HG02970 (cell line): ENCODE measurements around the gene LYRM4.
"Not testable (repeated sequence)": the region's sequence is repeated elsewhere in the genome, so short reads cannot be mapped to it uniquely, and the experiment has no call there.

ENCODE experiments used
- ATAC-seq: cut with Tn5 transposase; IDR thresholded peaks from one replicate; pipeline ENCODE4 v1.9.1; 2021; ENCODE audit warnings: mild to moderate bottlenecking, moderate library complexity, moderate number of reproducible peaks; ENCODE audit not compliant: unreplicated experiment, low FRiP score

LYRM4 gene

DNA sequence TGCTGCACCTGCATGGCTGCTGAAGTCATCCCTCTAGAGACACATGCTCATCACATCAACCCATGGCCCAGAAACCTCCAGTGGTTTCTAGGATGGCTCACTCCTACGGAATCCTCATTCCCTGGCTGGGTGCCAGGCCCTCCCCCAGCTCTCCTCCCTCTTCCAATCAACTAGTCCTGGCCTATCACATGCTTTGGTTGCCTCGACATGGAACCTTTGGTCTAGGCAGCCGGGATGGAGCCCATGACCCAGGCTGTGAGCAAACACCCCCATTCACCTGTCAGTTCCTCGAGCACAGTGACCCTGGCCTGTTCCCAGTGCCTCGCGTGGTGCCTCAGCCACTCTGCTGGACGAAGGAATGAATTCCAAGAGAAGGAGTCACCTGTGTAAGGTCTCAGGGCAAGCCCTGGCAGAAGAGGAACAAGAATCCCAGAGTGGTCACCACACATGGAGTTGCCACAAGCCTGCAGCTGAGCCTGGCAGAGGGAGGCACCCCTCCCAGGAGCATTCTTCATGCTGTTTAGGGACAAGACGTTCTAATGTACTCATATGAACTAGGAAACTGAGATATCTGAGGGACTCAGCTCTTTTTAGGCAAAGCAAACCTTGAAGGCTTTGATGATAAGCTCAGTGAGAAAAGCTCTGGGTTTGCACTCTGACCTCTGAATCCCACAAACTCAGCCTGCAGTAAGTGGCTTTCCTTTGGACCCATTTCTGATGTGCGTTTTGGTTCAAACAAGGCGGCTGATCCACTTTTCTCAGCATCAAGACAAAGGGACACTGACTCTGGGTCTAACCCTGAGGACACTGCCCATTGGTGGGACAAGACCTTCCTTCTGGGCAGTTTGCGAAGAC lies 135.4 kb downstream of the LYRM4 start:
- no peak for ATAC-seq

DNA sequence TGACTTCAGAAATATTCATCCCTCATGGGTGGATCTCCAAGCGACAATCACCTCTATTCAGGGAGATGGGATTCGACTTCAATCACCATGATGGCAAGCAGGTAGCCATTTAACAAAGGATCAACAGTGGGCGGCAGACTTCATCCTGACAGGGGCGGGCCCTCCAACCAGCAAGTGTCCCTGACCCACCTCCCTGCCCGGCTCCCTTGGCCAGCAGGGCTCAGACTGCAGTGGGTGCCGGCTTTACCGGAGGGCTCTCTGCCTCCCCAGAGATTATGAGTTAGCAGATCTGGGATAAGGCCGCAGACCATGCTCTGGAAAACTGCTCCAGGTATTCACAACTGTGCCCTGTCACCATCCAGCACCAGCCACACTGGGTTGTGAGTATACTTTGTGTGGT lies 136.2 kb downstream of the LYRM4 start:
- no peak for ATAC-seq

DNA sequence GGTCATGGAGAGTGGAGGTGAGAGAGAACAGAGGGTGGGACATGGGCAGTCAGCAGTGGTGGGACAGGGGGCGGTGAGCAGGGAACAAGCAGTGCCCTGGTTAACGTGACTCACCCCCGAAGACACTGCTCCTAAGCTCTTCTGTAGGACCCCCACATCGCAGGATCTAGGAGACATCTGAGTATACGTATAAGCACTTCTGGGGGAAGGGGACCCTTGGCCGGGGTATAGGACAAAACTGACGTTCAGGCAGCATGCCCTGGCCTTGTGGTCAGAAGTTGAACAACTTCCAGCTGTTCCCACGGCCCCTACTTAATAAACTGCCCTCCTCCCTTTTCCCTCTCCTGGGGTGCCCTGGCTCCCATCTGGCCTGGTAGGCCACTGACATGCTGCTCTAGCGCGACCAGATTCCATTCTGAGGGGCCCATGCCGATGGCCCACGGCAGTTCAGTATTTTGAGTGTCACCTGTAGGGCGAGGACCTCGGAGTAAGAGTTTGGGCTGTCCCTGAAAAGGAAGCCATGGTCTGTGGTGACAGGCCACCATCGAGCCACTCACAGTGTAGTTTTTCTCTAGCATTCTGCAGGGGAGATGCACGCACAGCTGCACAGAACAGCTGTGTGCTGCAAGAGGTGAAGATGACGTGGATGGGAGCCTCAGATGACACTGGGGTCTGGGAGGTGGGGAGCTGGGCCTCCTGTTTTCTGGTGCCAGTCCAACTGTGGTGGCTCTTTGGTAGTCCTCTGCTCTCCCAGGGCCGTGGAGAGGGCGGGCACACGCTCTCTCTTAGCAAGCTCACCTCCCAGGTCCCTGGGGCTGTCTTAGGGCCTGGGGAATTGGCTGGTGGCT lies 137.2 kb downstream of the LYRM4 start:
- ATAC-seq, result no peak

DNA sequence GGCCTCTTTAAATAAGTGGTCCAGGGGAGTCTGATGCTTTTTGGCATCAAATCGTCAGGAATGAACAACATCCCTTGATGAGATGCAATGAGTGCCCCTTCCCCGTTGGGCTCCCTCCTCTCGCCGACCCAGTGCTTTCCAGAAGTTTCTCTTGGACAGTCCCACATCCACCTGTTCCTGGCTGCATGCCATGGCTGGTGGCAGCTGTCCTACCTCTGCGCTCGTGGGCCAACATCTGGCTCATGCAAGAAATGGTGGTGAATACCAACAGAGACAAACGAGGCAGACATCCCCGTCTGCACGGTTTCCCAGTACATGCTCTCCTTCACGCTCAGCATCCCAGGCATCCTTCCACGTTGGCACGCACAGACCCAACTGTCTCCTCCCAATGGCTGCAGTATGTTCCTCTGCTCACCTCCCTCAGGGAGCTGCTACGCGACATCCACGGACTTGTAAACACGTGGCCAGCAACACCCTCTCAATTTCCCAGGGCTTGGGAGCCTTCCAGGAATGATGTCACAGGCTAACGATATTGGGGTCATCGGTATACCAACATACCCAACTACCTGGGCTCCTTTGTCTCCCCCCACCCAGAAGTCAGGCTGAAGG lies 138.1 kb downstream of the LYRM4 start:
- no peak for ATAC-seq

DNA sequence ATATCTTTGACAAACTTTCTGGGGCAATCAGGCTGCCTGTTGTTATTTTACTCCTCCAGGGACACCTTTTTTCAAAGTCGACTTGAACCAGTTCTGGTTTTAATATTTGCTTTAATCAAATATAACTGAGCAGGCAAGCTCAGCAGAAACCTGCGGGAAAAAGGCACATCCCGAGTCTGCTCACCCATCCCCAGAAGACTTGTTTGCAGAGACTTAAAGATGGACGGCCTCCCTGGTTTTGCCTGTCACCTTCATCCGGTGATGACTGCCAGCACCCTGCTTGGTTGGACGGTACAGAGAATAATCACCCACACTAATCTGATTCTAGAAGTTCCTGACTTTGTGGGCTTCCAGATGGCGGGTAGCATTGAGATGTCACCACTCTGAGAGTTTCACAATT lies 138.8 kb downstream of the LYRM4 start:
- no peak for ATAC-seq

DNA sequence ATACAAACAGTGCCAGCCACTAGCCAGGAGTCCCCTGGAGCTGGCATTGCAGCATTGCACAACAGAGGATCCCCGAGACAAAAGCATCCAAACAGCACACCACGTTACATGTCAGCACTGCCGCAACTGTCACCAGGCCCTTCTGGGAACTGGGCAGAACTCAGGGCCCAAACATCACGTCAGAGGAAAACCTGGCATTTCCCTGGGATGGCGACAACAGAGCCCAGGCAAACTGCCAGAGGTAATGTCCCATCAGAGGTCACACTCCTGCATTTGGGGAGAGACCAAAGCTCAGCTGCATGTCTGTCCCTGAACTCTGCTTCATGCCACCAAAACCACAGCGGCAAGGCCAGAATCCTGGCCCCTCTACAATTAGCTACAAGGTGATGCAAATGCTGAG lies 139.3 kb downstream of the LYRM4 start:
- ATAC-seq, result no peak

DNA sequence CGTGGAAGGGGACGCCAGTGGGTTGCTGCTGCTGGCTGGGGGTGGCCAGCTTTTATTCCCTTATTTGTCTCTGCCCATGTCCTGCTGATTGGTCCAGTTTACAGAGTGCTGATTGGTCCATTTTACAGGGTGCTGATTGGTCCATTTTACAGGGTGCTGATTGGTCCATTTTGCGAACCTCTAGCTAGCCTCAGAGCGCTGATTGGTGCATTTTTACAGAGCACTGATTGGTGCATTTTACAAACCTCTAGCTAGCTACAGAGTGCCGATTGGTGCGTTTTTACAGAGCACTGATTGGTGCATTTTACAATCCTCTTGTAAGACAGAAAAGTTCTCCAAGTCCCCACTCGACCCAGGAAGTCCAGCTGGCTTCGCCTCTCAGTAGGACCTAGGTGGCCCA lies 140.2 kb downstream of the LYRM4 start:
- not testable (repeated sequence) for ATAC-seq

DNA sequence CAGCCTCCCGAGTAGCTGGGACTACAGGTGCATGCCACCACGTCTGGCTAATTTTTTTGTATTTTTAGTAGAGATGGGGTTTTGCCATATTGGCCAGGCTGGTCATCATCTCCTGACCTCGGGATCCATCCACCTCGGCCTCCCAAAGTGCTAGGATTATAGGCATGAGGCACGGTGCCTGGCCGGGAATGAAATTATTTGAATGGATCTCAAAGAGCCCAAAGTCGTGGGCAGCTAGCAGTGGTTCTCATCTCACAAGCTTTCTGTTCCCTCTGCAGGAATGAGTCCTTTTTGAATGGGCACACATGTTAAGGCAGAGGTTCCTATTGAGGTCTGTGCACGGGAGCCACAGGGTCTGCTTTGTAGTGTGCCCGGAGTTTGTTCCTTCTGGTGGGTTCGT lies 140.7 kb downstream of the LYRM4 start:
- no peak for ATAC-seq

DNA sequence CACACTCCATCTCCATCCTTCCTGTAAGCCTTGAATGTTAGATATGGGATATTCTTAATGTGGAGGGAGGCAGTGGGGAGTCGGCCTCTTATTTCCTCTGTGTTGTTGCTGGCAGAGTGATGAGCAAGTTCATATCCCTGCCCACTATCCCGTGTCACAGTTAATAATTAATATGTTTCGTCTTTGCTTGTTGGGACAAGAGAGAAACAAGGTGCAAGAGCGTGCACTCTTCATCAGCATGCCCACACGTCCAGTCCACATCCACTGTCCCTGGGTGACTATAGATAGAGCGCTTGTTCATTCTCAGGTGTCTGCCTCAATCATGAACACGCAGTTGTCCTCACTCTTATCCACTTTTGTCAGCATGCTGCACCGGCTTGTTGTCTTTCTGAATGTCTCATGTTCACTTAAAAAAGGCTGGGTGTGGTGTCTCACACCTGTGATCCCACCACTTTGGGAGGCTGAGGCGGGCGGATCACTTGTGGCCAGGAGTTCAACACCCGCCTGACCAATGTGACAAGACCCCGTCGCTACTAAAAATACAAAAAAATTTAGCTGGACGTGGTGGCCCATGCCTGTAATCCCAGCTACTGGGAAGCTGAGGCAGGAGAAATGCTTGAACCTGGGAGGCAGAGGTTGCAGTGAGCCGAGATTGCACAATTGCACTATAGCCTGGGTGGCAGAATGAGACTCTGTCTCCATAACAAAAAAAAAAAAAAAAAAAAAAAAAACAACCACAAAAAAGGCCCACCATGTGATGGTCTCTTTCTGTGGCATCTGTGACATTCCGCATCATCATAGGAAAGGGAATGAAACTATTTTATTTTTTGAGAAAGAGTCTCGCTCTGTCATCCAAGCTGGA lies 141.4 kb downstream of the LYRM4 start:
- no peak for ATAC-seq

DNA sequence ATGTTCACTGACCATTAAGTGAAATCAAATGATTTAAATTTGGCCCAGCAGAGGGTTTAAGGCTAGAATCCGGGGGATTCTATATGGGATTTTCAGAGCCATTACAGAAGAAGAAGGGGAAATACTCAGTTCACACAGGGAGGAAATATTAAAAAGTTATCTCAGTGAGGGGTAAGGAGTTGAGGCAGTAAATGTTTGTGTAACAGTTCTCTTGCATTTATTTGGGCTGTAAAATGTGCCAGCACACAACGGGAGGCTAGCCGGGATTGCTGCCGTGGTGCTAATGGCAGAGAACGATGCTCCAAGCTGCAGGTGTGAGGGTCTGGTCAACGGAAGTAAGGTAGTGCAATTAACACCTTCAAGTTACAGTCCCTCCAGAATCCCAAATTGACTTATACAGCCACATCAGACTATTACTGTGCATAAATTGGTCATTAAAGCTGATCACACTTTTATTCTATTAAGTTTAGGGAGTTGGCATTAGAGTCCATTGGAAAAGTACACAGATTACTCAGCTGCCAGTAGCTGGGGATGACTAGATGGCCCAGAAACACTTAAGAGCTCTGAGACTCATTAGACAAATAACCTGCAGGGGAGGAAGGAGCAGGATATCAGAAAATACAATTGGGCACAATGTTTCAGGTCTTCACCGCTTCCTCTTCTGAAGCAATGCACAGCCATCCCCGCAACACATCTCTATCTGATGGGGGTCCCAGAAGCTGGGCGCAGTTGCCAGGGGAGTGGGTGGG lies 144.3 kb downstream of the LYRM4 start:
- no peak for ATAC-seq

DNA sequence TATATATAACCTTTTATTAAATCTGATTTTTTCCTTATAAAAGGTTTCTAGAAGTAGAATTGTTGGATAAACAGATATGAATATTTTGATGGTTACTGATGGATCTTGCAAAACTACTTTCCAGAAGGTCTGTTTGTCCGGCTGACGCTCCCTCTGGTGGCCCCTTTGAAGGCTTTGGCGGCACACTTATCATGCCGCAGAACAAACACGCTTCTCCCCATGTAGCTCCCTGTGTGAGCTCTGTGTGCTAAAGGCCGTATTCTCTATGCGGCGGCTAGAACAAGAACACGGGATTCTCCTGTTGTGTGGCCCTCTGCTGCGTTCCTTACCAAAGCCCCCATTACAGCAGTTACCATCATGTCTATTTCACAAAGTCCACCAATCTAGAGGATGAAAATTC lies 145.6 kb downstream of the LYRM4 start:
- no peak for ATAC-seq

DNA sequence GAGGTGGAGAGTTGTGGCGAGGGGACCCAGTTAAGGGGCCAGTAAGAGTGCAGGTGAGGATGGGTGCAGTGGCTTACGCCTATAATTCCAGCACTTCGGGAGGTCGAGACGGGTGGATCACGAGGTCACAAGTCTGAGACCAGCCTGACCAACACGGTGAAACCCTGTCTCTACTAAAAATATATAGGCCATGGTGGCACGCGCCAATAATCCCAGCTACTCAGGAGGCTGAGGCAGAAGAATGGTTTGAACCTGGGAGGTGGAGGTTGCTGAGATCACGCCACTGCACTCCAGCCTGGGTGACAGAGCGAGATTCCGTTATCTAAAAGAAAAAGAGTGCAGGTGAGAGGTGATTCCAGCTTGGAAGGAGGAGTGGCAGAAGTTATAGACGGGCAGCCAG lies 147.7 kb downstream of the LYRM4 start:
- no peak for ATAC-seq

DNA sequence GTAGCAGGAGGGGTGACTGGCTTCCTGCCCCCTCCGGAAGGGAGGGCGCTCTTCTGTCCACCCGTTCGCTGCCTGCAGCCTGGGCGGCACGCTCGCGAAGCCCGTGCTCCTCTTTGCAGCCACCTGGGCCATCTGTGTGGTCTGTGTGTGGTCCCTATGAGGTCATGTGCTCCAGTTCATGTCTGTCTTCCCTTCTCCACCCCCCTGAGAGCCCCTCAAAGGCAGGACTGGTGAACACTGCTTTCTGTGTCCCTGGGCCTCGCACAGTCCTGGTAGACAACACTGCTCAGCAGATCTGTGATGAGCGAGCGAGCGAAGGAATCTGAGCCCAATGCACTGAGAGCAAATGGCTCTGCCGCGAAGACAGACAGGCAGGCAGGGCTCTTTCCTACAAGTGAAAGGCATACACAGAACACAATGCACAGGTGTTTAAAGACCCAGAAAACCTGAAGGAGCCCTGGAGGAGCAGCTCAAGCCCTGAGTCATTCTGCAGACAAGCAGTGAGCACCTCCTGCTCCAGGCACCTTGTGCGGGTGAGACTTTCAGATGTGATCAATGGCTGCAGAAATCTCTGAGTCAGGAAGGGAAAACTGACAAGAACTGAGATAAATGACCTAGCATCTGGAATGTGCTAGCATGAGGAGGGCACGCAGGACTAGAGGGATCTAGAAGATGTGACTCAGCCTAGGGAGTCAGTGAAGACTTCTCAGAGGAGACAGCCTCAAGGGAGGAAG lies 148.5 kb downstream of the LYRM4 start:
- no peak for ATAC-seq

DNA sequence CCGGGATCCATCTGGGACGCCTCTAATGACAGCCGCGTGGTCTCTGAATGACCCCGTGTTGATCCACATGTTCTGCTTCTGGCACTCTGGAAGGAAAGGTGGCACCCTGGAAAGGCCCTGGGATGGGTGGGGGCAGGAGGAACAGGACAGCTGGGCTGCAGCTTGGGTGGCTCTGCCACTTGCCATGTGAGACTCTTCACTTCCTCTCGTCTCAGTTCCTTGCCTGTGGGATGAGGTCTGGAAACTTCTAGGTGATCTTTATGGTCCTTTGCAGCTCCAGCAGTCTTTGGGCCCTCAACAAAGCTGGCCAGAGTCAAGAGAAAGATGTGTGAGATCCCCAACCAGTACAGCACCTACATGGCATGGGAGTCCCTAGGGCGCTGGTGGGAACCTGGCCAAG lies 149.1 kb downstream of the LYRM4 start:
- no peak for ATAC-seq

DNA sequence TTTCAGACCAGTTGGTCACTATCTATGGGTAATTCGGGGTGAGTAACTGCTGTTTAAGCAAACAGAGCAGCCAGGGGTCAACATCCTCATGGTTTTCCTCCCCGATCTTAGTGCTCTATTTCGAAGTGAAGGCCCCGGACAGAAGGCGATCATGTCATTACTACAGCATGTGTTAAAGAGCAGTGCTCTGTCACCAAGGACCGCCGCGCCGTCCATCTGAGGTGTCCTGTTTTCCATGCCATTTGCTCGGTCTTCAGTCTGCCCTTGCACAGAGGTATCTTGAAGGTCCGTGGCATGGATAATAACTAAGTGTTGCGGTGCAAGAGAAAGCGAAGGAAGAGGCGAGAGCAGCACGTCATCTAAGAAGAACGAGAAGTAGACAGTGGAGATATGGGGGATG lies 150.5 kb downstream of the LYRM4 start:
- ATAC-seq, result no peak

DNA sequence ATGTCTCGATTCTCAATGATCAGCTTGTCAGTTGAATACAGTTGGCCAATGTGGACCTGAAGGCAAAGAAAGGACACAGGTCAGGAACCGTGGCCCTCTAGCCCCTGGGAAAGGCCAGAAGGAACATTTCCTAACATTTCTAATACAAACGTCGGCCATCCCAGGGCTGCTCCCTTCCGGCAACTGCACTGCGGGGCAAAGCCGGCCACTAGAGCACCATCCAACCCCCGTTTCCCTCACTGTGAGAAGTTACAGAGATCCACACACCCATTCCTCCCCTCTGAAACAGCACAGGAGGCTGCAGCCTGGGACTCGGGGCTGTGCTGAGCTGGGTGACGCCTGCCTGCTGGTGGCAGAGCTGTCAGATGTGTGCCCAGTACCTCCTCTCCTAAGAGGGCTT lies 151.3 kb downstream of the LYRM4 start:
- ATAC-seq, result no peak

DNA sequence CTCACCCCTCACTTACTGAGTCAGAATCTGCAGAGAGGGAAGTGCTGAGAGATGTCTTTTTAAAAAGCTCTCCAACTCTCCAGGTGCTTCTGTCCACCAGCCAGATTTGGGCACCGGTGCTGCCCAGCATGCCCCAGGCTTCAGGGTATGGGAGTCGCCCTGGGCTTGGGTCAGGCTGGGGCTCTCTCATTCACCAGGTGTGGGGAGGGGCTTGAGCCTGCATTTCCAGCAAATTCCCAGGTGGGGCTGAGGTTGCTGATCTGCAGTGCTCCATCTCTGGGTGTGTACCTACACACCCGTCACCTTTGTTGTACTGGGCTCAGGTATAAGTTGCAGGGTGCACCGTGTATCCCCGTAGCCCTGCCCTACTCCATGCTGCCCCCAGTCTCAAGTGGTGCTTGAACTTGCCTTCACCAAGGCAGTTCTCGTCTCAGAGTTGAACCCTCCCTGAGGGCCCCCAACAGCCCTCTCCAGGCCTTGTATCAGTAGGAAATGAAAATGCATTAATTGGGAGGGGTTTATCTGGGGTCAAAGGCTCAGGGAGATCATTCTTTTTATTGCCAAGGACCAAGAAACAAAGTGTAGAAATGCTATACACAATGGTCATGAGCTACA lies 152.1 kb downstream of the LYRM4 start:
- ATAC-seq, result no peak

DNA sequence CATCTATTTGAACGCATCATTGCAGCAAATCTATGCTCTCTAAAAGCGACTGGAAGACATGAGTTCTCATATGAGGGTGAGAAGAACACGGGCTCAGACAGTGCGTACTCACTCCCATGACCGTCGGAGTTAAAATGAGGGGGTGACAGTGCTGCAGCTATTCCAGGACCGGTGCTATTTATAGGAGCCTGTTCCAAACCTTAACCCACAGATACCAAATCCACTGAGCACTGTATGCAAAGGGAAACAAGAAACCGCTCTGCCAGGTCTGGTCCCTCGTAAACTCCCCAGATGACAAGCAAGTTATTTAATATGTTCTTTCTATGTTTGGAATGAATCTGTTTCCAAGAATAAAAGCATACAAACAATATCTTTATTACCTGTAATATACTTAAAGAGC lies 152.7 kb downstream of the LYRM4 start:
- no peak for ATAC-seq

DNA sequence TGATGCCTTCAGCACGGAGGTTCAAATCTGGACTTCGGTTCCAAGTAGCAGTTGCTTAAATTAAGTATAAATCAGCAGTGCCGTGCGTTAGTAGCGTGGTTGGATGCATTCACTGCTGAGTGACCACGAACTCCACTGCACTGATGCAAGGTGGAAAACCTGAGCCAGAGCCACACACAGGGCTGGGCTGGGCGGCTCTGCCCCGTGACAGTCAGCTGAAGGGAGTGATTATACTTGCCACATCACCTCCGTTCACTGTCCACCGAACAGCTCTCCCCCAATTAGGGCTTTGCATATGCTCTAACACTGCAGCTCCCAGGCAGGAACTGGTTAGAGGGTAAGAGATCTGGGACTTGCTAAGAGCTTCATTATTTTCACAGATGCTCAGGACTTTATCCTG lies 153.4 kb downstream of the LYRM4 start:
- no peak for ATAC-seq
